NOMO-1 treated with dmso at 0.1 percent for 144 hours (cell line): ENCODE measurements around the gene IQGAP1.
"Not testable (repeated sequence)": the region's sequence is repeated elsewhere in the genome, so short reads cannot be mapped to it uniquely, and the experiment has no call there.

Source experiments
- DNase-seq: peaks from one replicate; lab custom pipeline; 2025; ENCODE audit not compliant: unreplicated experiment; lab: John Stamatoyannopoulos, UW

IQGAP1 gene

GRCh38 chr15:90523373-90523772, 135.3 kb downstream of the IQGAP1 start:
- no peak for DNase-seq

- not testable (repeated sequence) for DNase-seq
These were observed 136.2 kb downstream of the IQGAP1 start for GRCh38 chr15:90524018-90524803.

GRCh38 chr15:90529011-90529370, 140.9 kb downstream of the IQGAP1 start:
- no peak for DNase-seq

- peak; percentile 49 for DNase-seq
These were observed 141.6 kb downstream of the IQGAP1 start, which contains the start of gene CRTC3 for GRCh38 chr15:90529371-90530249. CRTC3 (plus strand) TSS chr15:90529923; CDS start chr15:90530072, 149 bp downstream.

- DNase-seq, result no peak
These were observed 142.4 kb downstream of the IQGAP1 start for GRCh38 chr15:90530250-90531051.

- DNase-seq, result no peak
These were observed 143.1 kb downstream of the IQGAP1 start for GRCh38 chr15:90531147-90531546.

- DNase-seq, result no peak
These were observed 147.2 kb downstream of the IQGAP1 start for GRCh38 chr15:90535254-90535653.

GRCh38 chr15:90539789-90540188, 151.7 kb downstream of the IQGAP1 start:
- DNase-seq, result no peak

GRCh38 chr15:90540768-90541167, 152.7 kb downstream of the IQGAP1 start:
- no peak for DNase-seq

- DNase-seq, result no peak
These were observed 157.1 kb downstream of the IQGAP1 start for GRCh38 chr15:90545095-90545494.

GRCh38 chr15:90547540-90547939, 159.5 kb downstream of the IQGAP1 start:
- DNase-seq, result no peak

GRCh38 chr15:90550919-90551318, 162.9 kb downstream of the IQGAP1 start:
- DNase-seq, result peak; percentile 76
